ENCODE data around the gene TFG.
A peak's percentile ranks its signal among the peaks of the same experiment; 100 is the strongest.

Gene TFG

DNA sequence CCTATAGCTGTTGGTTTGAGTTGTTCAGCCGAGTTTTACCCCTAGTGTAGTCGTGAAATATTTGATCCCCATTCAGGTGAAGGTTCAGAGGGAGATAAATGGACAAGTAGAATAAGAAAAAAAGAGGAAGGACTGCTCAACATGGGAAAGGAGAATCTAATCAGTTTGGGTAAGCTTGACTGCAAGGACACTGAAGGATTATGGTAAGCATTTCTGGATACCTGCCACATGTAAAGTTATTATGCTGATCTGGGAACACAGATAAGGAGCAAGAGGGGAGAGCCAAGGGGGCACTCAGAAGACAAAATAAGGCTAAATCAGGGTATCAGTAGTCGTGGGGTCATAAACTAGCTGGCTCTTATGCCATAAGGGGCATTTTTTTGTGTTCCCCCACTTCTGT, 49.9 kb downstream of the TFG start:
- DNase-seq = no peak

DNA sequence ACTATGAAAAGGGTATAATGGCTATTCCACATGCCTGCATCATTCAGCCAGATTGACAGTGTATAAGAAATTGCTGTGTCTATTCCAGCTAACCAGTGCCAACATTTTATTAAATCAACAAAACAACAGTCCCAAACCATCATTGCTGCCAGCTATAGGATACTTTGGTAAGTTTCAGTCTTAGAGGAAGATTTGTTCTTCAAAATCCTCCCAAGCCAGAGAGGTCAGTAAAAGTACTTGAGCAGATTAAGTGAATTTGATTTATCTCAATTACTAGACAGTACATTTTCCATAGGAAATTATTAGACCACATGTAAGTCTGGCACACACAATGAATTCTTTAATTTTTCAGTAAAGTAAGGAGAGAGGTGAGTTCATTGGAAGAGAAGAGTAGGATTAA, 50.7 kb downstream of the TFG start:
- no peak for DNase-seq

DNA sequence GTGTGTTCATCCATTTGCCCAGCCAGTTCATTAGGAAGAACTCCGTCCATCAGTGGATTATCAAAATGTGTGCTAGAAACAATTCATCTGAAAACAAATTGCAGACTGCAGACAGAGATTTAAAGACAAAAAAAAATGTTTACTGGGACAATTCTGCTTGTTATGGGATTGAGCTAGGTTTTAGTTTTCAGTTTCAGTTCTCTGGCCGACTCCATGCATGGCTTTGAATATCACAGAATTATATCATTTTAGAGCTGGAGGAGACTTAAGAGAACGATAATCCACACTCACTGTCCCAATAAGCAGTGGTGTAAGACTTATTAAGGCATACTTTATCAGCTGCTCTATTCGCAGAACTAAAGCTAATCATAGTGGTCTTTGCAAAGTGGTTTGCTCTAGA, 51.1 kb downstream of the TFG start:
- DNase-seq = no peak

DNA sequence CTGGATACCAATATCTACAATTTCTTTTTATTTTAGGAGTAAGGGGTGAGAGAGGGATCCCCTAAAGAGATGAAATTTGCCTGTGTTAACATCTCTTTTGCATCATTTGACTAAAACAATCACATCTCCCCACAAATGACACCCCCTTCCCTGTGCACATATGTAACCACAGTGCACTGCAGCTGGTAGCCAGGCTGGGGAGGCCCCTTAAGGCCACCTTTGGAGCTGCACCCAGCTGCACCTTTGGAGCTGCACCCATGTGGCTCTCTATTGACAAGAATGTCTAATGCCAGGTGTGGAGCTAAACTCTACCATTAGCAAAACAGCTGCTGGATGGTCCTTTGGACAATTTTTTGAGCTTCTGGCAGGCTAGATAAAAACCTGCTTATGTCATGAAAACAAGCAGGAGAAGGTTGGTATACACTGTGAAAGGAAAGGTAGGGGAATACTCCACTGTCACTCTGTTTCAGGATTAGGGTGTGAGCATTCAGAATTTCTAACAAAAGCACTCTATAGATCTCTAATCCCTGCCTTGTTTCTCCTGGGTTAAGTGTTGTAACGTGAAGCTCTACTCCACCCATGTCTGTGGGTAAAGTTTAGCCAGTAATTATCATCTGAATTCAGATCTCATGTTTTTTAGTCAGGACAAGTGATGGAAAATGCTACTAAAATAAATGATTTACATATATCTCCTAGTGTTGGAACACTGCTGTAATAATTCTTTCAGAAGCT, 52.1 kb downstream of the TFG start:
- peak in 1 of 5 experiments; percentile 38 for DNase-seq

DNA sequence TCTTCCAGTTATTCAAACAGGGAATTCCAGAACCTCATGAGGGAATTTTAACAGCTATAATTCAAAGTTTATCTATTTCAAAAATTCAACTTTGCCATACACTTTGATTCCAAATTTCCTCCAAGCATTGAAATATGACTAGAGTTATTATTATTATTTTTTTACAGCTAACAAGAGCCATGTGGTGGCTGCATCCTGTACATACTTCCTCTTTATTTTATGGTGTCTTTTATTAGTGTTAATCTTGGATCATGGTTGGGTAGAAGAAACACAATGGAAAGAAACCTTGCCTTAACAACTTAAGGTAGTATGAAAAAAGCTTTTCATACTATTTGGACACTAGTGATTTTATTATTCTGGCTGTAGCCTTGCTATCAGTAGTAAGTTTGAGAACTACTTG, 52.7 kb downstream of the TFG start:
- DNase-seq = no peak

DNA sequence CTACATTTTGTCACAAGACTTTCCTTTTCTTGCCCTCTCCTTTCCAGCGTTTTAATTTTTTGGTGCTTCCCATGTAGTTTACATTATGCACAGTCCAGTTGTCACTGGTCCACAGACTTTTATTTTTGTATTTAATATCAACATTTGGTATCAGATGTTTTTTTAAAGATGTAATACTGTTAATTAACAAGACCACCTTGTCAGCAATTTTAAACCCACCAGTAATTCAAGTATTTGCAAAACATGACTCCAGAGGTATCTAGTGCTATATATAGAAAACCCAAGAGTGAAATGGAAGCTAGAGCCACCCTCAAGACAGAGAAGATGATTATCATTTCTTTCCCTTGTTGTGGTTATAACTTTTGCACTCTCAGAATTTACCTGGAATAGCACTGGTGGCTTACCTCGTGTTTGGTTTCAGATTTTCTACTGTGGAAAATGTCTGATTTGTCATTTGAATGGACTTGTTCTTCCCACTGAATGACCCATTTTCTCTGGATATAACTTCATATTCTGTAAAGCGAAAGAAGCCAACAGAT, 56.2 kb downstream of the TFG start:
- no peak for DNase-seq

DNA sequence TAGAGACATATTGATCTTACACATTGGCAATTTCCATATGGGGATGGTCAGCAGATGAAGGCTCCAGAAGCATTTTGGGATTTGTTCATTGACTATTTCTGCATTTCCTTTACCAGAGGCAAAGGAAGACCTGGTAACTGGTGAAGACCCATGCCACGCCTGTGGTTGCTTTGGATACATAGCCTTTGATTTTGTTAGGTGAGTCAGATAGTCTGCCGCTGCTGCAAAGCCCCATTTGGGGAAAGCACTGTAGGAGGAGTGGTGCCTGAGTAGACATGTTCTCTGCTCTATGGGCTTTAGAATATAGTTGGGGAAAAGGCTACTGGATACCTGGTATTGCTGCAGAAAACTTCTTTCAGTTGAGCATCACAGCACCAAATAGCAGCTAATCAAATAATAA, 56.8 kb downstream of the TFG start:
- no peak for DNase-seq

DNA sequence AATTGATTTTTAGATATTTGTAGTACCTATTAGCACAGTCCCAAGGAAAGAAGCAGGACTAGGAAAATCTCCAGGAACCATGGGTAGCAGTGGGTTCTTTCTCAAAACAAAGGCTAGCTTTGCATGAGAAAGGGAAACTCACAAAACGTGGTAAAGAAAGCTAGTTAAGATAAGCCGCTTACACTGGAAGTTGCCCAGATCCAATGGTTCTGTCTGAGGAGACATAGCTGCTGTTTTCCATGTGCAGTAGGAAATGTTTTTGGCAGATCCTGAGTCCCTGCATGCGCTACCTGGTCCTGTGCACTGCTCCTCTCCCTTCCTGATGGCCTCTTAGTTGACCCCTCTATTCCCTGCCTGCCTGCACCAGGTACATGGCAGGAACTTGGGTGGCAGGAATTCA, 60.4 kb downstream of the TFG start:
- DNase-seq = no peak

DNA sequence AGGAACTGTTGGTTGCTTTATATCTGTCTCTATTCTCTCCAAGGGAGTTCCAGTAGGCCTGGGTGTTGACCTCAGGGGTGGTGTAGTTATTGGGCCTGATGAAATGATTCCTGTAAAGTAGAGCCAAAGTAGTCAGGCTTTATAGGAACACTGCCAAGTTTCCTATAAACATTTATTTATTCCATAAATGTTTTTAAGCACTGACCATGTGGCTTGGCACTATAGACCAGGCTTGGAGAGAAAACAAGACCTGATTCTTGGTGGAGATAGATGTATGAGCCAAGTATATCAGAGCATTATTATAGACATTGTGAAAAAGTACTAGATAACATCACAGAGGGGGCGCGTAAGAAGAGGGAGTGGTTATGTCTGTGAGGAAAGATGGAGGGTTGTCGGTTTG, 65.9 kb downstream of the TFG start:
- no peak for DNase-seq

DNA sequence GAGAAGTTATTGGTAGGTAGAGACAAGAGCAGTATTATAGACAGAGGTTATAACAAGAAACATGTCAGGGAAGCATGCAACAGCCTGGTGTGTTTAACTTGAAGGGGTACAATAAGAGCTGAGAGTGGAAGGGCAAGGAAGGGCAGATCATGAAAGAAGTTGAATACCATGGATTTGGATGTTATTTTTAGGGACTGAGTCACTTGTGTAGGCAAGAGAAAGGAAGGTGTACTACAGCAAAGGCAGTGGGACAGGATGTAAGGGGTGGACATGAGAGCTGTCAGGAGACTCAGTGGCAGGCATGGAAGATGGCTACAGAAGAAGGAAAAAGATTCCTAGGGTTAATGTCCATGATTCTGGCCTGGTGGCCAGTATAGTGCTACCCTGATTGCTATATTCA, 66.4 kb downstream of the TFG start:
- DNase-seq = no peak

DNA sequence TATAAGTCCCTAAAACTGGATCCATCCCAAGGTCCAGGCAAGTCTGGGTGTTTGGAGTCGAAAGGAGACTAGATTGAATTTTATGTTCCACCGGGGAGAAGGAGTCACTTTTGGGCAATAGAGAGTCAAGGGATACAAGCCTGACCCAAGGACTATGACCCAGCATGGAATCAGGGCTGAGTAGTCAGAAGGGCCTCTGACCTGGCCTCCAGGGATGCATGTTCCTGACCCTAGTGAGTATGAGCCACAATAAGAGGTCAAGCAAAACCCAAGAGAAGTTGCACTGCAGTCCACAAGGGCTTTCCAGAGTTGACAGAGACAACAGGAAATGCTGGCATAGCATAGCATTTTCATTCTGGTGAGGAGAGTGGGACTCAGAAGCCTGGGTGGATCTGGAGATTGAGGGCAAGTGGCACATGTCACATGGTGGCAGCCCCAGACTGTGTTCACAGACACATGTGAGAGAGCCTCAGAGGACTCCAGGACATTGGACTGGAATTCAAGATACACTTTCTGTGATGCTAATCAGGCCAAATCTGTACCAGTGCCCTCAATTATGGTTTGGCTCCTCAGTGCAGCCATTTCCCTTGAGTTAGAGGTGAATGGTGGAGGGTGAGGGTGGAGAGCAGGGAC, 66.9 kb downstream of the TFG start:
- DNase-seq = no peak

DNA sequence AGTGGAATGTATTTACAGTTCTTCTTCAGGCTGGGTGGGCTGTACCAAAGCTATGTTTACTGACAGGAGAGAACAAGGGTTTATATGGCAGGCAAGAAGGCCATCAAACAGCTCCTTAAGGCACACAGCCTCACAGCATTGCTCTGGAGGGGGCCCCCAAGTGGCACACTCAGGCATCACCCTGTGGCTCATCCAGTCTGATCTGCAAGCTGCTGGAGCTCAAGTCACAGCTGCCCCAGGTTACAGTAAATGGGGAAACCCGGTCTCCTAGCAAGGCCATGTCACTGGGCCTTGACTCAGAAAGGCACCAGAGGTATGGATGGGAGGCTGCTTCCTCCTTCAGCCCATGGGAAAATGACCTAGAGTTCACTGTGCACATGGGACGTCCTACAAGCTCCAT, 67.5 kb downstream of the TFG start:
- DNase-seq = peak in 1 of 5 experiments; percentile 14

DNA sequence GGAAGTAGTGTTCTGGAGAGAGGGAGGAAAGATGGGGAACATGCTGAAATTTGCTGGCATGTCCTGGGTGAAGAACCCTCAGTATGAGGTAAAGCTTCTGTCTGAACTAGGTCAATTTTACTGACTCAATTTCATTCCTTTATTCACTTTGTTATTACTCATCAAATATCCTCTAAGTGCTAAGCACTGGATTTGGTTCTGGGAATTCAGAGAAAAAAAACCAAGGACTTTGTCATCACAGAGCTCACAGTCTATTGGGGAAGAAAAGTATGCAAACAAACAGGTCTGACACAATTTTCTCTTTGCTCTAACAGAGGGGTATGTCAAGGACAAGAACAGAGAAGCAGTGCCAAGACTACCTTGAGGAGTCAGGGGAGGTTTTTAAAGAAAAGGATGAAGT, 68.0 kb downstream of the TFG start:
- DNase-seq = no peak

DNA sequence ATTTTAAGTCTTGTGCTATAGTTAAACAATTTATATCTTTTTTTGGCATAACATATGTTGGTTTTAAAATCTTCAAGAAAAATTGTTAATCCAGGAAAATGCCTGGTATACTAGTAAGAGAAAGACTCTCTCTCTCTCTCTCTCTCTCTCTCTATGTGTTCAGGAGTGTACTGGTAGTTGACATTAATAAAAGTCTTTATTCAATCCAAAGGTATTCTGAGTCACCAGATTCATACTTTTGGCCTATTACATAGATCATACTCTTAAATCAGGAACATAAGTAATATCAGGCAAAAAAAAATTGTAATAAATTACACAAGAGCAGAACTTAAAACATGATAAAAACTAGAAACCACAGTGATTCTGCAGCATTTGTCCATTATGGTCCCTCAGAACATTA, 70.2 kb downstream of the TFG start:
- no peak for DNase-seq

DNA sequence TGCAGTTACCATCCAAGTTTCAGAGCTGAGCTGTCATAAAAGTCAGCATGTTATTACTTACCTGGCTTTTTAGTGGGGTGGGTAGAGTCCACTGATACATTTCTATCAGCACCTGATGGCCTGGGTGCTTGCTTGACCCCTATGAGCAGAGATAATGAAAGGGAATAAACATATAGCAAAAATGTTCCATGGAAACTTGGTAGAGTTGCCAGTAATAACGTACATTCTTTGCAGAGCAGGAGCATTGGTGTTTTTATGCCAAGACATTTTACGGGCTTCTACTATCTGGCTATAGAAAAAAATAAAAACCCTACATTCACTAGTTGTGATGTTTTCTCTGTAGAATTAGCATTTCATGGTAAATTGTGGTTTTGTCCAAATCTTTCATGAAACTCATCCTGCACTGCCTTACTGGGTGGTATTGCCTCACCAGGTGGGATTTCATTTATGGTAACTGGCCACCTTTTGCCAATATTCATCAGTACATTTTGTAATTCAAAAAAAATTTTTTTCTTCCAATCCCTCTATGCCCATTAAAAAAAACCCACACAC, 70.9 kb downstream of the TFG start:
- no peak for DNase-seq

DNA sequence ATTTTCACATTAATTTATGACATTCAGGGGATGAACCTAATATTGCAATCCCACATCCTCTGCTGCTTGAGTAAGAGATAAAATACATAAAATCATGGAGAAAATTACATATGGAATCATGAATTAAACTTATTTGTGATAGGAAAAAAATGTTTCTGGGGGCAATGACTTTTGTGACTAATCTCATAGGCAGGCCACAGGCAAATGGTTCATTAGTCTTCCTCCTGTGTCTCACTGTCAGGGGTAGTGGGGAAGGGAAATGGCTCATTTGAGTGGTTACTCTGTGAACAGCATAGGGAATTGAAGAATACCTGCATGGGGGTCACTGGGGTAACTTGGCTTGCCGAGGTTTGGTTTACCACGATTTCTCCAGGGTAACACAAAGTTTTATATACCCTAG, 72.0 kb downstream of the TFG start:
- DNase-seq = no peak

DNA sequence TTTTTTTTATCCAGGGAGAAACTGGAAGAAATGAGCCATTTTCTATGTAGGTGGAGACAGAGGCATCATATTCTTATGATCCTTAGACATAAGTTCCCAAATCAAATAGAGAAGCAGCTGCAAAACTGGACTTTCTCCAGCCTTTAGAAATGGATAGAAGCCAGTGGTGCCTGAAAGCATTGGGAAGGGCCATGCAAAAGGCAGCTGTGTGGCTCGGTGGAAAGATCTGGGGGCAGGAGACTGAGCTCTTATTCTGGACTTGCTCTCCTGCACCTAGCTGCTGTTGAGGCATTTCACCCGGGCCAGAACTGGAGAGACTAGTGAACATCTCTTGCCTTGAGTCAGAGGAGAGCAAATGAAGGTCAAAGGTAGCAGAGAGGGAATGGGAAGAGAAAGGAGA, 73.1 kb downstream of the TFG start:
- no peak for DNase-seq

DNA sequence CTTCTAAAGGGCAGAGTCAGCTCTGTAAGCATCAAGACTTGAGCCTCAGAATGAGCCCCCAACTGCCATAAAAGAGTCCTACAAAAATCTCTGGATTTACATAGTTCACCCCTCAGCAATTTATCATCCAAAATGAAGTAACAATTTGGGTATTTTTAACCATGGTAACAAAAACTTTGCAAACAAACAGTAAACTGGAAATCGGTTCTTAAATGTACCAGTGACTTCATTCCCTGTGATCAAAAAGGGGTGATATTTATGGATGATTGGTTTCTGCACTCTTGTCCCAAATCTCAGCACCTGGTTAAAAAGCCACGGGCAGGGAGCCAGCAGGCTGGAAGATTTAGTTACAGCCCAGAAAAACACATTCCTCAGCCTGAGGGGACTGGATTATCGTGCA, 73.6 kb downstream of the TFG start:
- DNase-seq = no peak

DNA sequence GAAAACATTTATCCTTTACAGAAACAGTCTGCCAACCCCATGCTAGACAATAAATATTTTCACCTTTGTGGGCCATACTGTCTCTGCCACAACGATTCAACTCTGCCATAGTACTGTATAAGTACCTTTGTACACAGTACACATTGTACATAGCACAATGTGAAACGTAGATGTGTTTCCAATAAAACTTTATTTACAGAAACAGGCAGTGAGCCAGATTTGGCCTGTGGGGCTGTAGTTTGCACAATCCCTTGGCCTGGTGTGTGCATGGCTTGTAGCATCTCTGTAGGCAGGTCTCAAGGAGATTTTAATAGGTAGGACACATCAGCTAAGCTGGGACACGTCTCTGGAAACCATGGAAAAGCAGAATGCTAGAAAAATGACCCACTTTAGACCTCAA, 74.3 kb downstream of the TFG start:
- DNase-seq = no peak

DNA sequence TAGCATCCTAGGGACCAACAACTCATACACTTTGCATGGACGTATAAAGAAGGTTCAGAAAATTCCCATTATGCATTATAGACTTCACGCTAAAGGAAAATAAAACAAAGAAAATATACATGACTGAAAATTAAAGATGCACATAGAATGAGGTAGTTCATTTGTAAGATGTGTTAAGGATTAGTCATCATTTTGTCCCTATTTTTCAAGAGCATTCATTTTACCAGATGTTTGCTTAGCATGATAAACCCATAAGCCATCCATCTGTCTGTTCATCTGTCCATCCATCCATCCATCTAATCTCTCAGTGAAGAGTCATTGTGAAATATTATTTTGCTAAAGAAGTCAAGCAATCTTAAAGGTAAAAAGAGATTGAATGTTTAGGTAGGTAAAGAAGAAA, 80.3 kb downstream of the TFG start:
- no peak for DNase-seq

DNA sequence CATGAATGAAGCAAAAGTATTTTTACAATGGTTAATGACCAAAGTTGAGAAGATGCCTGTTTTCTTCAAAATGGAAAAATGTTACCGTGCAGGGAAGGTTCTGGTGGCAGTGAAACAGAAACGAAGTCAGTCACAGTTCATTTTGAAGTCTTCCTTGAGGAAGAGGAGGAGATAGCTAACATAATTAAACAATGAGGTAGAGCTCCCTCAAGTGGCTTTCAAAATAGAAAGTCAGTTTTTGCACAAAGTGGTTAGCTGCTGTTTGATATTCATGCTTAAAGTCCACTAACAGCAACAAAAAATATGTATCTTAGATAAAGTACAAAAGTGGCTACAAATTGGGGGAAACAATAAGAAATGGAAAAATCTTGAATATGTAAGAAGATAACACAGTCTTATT, 87.3 kb downstream of the TFG start:
- DNase-seq = peak in 1 of 5 experiments; percentile 18

DNA sequence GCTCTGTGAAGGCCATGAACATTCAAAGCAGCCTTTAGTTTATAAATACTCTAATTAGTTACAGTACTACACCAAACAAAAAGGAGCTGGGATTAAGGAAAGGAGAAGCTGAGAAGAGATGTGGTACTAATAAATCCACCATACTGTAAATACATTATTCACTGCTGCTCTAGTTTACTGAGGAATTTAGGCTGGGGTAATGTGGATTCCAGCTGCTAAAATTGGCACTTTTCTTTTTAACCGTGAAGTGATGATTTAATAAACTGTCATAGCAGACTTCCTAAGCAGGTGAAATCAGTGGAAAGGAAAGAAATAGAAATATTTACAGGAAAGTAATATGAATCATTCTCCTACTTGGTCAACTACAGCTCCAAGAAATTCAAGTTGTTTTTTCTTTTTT, 88.7 kb downstream of the TFG start:
- no peak for DNase-seq
